Colon (tissue), 2 donors: ENCODE results near the gene ZNF185.
A peak's percentile ranks its signal among the peaks of the same experiment; 100 is the strongest.

Experiments used
- FAIRE-seq: peaks from 2 replicates; lab custom pipeline; 2012; peaks lifted over from hg19 to GRCh38; lab: Jason Lieb, UNC
- donor health status: control.
- donor health status: control.

Gene ZNF185

DNA sequence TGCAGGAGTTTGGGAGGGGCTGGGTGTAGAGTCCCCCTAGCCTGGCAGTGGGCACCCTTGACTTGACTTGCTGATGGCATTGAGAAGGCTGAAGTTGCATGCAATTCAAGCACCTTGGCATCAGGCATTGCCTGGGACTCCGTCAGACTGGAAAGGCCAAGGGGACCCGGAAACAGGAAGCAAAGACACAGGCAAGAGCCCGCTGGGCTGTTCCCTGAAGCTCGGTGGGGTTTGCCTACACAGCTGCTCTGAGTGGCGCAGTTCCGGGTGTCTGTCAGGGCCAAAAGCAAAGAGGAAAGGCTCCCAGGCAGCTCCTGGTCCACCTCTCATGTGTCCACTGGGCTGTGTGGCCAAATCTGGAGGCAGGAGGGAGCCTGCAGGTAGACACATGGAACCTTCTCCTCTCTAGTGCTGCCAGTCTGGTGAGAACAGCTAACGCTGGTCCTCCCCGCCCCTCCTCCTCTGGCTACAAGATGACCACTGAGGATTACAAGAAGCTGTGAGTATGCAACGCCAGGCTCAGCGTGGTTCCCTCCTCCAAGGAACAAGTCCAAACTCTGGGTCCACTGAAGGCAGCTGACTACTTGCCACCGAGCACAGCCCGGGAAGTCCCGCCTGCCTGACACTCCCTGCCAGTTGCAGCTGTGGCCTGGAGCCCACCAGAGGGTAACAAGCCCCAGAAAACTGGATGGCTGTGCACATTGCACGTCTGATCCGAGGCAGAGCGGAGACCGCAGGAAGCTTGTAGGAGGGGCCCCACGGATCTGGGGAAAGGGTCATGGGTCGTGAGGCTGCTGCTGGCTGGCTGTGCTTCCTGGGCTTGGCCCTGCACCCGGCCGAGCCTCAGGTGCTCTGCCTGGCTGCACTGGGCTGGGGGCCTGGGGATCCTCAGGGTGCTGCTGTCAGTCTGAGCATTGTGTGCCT is 20.1 kb downstream of the ZNF185 start:
- FAIRE-seq = no peak

- FAIRE-seq = no peak
These were observed 20.8 kb downstream of the ZNF185 start for GRCh38 chrX:152918707-152919106.

- FAIRE-seq = no peak
These were observed 25.7 kb downstream of the ZNF185 start for GRCh38 chrX:152923599-152923998.

GRCh38 chrX:152925835-152926234 is 28.0 kb downstream of the ZNF185 start:
- no peak for FAIRE-seq

- FAIRE-seq = no peak
These were observed 28.4 kb downstream of the ZNF185 start for GRCh38 chrX:152926279-152926678.

GRCh38 chrX:152926923-152927322 is 29.1 kb downstream of the ZNF185 start:
- FAIRE-seq = no peak

GRCh38 chrX:152927858-152928760 is 30.2 kb downstream of the ZNF185 start:
- FAIRE-seq = no peak

- no peak for FAIRE-seq
These were observed 31.0 kb downstream of the ZNF185 start for GRCh38 chrX:152928761-152929400.

DNA sequence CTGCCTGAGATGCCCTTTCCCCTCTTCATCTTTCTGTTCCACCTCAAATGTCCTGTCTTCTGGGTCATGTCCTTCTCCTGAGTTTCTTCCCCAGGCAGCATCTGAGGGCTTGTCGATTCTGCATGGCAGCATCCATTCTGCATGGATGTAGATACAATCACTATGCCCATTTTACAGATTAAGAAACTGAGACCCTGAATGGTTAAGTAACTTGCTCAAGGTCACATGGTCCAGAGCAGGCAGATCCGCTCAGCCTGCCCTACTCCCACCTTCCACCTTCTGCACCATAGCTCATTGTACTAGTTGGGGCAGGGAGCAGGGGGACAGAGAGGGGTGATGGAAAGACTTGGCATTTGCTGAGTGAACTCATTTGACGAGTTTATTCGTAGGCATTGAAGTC is 32.0 kb downstream of the ZNF185 start:
- FAIRE-seq = no peak

DNA sequence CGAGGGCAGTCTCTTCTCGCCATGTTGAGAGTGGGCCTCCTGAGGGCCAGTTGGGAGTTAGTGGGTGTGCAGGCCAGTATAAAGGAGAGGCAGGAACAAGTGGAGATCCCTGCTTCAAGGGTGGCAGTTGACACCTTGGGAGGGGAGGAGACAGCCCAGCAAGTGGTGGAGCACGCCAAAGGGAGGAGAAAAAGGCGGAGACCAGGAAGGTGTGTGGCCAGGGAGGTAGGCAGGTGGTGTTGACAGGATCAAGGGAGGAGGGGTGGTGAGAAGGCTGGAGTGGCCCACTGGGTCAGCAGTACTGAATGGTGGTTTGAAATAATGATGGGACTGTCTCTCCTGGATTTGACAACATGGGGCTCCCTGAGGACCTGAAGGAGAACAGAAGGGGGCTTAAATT is 32.6 kb downstream of the ZNF185 start:
- no peak for FAIRE-seq

GRCh38 chrX:152932144-152932543 is 34.3 kb downstream of the ZNF185 start:
- no peak for FAIRE-seq

DNA sequence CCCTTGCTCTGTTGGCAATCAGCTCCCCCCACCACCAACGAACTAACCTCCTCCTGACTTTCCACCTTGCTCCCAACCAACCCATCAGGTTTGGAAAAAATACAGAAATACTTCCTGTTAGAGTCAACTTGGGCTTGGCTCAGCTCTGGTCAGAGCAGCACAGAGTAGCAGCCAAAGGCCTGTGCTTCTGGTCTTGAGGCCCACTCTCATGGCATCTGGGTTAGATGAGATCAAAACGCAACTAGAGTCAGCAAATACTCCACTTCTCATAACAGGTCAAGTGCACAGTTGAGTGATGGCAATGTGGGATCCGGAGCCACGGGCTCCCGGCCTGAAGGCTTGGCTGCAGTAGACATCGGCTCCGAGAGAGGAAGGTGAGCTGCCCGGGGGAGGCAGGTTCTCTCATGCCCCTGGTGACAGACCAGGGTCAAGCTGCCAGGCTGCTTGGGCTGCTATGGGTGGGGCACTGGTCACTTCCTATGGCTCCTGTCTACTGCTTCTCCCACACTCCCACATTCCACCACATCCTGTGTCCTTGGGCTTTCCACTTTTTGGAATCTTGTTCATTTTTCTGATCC is 34.8 kb downstream of the ZNF185 start:
- FAIRE-seq = no peak

DNA sequence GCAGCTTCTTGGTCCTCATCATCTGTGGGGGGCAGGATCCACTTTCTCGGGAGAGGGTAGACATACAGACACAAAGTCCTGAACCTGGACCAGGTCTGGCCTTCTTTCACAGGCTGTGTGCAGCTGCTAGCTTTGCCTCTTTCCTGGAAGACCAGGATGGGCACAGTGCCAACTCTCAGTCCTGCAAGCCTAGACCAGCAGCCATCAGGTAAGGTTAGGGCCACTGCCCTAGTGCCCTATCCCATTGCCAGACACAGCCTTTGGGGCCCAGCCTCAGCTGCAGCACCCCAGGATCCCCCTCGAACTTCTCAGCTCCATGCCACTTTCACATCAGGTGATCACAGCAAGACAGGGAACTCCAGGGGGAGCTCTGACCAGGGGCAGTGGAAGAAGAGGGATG is 38.4 kb downstream of the ZNF185 start:
- FAIRE-seq = no peak

GRCh38 chrX:152937236-152937635 is 39.4 kb downstream of the ZNF185 start:
- FAIRE-seq = no peak

DNA sequence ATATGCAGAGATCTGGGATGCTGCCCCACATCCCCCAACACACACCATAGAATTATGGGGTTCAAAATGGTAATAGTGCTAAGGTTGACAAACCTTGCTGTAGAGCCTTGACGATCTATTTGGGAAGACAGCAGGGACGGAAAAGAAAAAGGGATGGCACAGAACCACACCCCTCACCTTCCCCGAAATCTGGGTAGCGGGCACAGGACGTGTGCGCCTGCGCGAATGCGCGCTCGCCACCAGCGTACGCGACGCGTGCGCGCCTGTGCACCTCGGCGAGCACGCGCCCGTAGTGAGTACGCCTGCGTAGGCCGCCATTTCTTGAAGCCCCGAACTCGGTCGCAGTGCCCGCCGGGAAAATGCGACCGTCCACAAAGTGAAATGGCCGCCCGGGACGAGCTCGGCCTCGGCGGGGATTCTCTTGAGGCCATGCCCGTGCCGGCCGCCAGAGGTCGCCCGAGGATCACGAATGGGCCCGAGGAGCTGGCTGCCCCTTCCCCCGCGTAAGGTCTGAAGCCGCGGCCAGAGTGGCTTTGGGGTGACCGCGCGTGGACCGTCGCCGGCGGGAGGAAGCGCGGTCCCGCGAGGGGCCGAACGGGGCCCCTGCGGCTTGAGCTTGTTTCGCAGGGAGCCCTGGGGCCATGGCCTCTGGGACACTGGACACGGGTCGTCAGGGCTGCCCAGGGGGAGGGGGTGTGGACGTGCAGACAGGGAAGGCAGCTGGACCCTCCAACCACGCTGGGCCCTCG is 43.6 kb downstream of the ZNF185 start:
- FAIRE-seq = peak; percentile 95

GRCh38 chrX:152942077-152942442 is 44.2 kb downstream of the ZNF185 start:
- FAIRE-seq = no peak

DNA sequence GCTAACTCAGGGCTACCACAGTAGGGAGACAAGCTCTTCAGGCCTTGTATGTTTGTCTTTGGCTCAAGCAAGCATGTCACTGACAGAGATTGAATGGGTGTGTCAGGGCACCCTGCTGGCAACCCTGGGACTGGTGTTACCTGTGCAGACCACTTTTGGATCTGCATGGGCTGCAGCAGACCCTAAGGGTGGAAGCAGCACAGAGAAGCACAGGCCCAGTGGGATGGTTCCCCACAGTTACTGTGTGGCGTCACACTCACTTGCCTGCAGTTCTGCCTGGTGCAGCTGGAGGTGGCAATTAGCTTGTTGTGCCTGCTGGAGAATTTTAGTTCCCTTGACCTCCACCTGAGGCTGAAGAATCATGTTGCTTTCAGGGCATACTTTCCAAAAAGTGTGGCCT is 46.0 kb downstream of the ZNF185 start:
- no peak for FAIRE-seq

DNA sequence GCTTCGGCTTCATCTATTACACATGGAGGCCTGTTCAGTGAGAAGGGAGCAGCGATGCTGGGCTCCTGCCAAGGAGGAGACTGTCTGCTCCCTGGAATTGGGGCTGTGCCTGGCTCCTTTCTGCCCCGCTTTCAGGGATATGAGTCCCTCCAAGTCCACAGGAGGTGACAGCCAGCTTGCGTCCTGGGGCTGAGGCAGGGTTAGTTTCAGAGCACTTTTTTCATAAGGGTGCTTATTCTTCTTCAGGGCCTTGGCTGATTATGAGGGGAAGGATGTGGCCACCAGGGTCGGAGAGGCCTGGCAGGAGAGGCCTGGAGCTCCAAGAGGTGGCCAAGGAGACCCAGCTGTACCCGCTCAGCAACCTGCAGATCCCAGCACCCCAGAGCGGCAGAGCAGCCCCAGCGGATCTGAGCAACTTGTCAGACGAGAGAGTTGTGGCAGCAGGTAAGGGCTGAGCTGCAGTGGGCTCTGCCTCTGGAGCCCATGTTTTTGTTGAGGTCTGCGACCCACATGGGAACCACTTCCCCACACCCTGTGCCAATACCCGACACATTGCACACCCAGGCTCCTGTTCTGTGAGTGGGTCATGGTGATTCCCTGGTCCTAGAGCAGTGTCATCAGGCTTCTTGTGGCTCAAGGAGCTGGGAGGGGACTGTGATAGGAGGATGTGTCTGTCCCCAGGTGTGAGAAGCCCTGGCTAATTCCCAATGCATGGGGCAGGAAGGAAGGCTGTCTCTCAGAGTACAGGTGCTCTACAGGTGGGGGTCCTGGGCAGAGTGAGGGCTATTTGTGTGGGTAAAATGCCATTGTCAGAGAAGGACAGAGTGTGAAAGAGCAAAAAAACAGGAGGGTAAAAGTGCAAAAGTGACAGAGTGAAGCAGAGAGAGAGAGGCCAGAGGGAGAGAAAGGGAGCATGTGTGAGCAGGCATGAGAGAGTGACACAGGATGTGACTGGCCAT is 47.4 kb downstream of the ZNF185 start:
- FAIRE-seq = no peak

- FAIRE-seq = no peak
These were observed 48.8 kb downstream of the ZNF185 start for GRCh38 chrX:152946681-152947080.
